Neural progenitor cell (in vitro differentiated cells): ENCODE results near the gene SBF2.

ENCODE experiments used
- EZH2 ChIP-seq: fragments of 200-600 bp; sonication (generic); IDR thresholded peaks from 2 replicates; pipeline ENCODE4 v1.6.1; 2017; ENCODE audit warnings: antibody characterized with exemption, mild to moderate bottlenecking, moderate library complexity
- TF ChIP-seq, protein P1 (sequence below): fragments of 200-600 bp; sonication (generic); IDR thresholded peaks from 2 replicates; pipeline ENCODE4 v1.5.1; 2017; ENCODE audit warnings: antibody characterized with exemption, mild to moderate bottlenecking

DNA sequence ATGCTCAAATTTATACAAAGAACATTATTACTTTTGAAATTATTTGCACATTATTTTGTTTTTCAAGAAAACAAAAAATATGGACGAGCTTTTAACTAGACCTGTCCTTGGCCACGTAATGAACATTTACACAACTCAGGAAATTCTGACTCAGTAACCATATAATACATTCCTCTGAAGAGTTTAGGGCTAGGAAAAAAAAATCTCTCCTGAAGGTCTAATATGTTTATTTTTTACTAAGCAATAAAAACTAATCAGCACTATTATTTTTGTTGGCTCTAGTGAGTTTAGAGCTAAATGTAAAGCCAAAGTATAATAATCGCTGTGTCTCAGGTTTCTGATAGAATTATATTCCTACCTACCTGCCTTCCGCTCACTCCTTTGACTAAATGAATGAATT is 442.7 kb downstream of the SBF2 start:
- TF ChIP-seq, protein P1, sequence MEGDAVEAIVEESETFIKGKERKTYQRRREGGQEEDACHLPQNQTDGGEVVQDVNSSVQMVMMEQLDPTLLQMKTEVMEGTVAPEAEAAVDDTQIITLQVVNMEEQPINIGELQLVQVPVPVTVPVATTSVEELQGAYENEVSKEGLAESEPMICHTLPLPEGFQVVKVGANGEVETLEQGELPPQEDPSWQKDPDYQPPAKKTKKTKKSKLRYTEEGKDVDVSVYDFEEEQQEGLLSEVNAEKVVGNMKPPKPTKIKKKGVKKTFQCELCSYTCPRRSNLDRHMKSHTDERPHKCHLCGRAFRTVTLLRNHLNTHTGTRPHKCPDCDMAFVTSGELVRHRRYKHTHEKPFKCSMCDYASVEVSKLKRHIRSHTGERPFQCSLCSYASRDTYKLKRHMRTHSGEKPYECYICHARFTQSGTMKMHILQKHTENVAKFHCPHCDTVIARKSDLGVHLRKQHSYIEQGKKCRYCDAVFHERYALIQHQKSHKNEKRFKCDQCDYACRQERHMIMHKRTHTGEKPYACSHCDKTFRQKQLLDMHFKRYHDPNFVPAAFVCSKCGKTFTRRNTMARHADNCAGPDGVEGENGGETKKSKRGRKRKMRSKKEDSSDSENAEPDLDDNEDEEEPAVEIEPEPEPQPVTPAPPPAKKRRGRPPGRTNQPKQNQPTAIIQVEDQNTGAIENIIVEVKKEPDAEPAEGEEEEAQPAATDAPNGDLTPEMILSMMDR: no peak
- TF ChIP-seq EZH2: no peak
